HCT116 (cell line): Measurements from ENCODE around the gene SMCO4. TPM values are rescaled to one million over a fixed set of nuclear protein-coding genes. Genes with fewer than 3 reads are reported as not detected.

Experiments
- ATAC-seq: fragments of 200-7000 bp; cut with Tn5 transposase; 2 replicates; pipeline ENCODE4 v1.9.1; 2020; ENCODE audit warnings: mild to moderate bottlenecking, moderate library complexity
- BruUV-seq: library from RNA; stranded (reverse); fragments of 400-500 nt; replicated peaks from 2 replicates; lab custom pipeline; 2021; lab: Mats Ljungman, UMichigan
- CTCF ChIA-PET: fragments of 300-600 bp; sonication (Branson Sonifier 250); formaldehyde crosslinking; loops from one replicate; lab custom pipeline; 2021; ENCODE audit warnings: antibody characterized with exemption; lab: Charles Lee
- POLR2A ChIA-PET: fragments of 300-600, 350-600 bp; sonication (Branson Sonifier 250); formaldehyde crosslinking; loops from one replicate; lab custom pipeline; 2021; ENCODE audit warnings: antibody characterized with exemption; lab: Charles Lee
- RAD21 ChIA-PET, 2 experiments: fragments of 300-600 bp; sonication (Branson Sonifier 250); formaldehyde crosslinking; loops; one replicate each; lab custom pipeline; 2023; ENCODE audit warnings: low total read pairs in 2 of 2; ENCODE audit not compliant: uncharacterized antibody in 2 of 2, unreplicated experiment in 2 of 2, low non-redundant PET in 1 of 2; lab: Charles Lee
- DNase-seq: peaks from one replicate; pipeline ENCODE4 v3.0.0-alpha.2; 2010; ENCODE audit warnings: low read depth, low spot score
- H2AFZ ChIP-seq: fragments of 200-600 bp; shearing (Covaris generic), sonication (generic); 2 replicates; pipeline ENCODE4 v1.6.1; 2017; ENCODE audit warnings: low read depth, mixed run types, mixed read lengths, antibody characterized with exemption, low read length; ENCODE audit not compliant: poor library complexity, severe bottlenecking
- H3K27ac ChIP-seq: 2 replicates; pipeline ENCODE4 v1.5.1; 2012; ENCODE audit warnings: low read depth, low read length
- H3K27me3 ChIP-seq: fragments of 200-600 bp; sonication (generic); 2 replicates; pipeline ENCODE4 v1.6.1; 2016; ENCODE audit warnings: mixed run types, low read length, mixed read lengths; ENCODE audit not compliant: insufficient read depth
- H3K36me3 ChIP-seq, 2 experiments: fragments of 200-500 bp in 1 of 2; fragments of 200-600 bp in 1 of 2; sonication (Bioruptor generic) in 1 of 2; sonication (generic) in 1 of 2; 2 replicates each; pipeline versions ENCODE4 v1.5.1 to v1.6.1; 2014 to 2016; ENCODE audit warnings: low read length in 2 of 2, inconsistent platforms in 1 of 2, mixed read lengths in 1 of 2, mixed run types in 1 of 2; ENCODE audit not compliant: insufficient read depth in 2 of 2, control insufficient read depth in 1 of 2
- H3K4me1 ChIP-seq, 2 experiments: fragments of 200-600 bp in 1 of 2; sonication (generic) in 1 of 2; 2 replicates each; pipeline versions ENCODE4 v1.5.1 to v1.6.1; 2012 to 2017; ENCODE audit warnings: low read length in 2 of 2, inconsistent platforms in 1 of 2, mild to moderate bottlenecking in 1 of 2, mixed read lengths in 1 of 2, mixed run types in 1 of 2, moderate library complexity in 1 of 2; ENCODE audit not compliant: insufficient read depth in 2 of 2, control insufficient read depth in 1 of 2
- H3K4me2 ChIP-seq: fragments of 200-600 bp; sonication (generic); 2 replicates; pipeline ENCODE4 v1.6.1; 2017; ENCODE audit warnings: mixed run types, low read length, mixed read lengths
- H3K4me3 ChIP-seq, 2 experiments: fragments of 200-600 bp in 1 of 2; sonication (generic) in 1 of 2; replicated peaks in 1 of 2; 2 replicates each; pipeline ENCODE4 v1.5.1; 2011 to 2016; ENCODE audit warnings: low read length in 2 of 2, control low read depth in 1 of 2, low read depth in 1 of 2, mild to moderate bottlenecking in 1 of 2, mixed read lengths in 1 of 2, mixed run types in 1 of 2
- H3K79me2 ChIP-seq: fragments of 200-600 bp; sonication (generic); 2 replicates; pipeline ENCODE4 v1.6.1; 2017; ENCODE audit warnings: mild to moderate bottlenecking, mixed run types, low read length, moderate library complexity, mixed read lengths; ENCODE audit not compliant: insufficient read depth
- H3K9ac ChIP-seq: fragments of 200-600 bp; sonication (generic); 2 replicates; pipeline ENCODE4 v1.6.1; 2016; ENCODE audit warnings: low read length, mixed read lengths
- H3K9me2 ChIP-seq: fragments of 200-600 bp; sonication (generic), shearing (Covaris generic); 2 replicates; pipeline ENCODE4 v1.6.1; 2017; ENCODE audit warnings: mixed run types, mild to moderate bottlenecking, moderate library complexity; ENCODE audit not compliant: insufficient read depth
- H3K9me3 ChIP-seq, 2 experiments: fragments of 200-500 bp in 1 of 2; fragments of 200-600 bp in 1 of 2; sonication (Bioruptor generic) in 1 of 2; sonication (generic) in 1 of 2; 2 replicates each; pipeline ENCODE4 v1.6.1; 2014 to 2017; ENCODE audit warnings: low read length in 2 of 2, mixed read lengths in 2 of 2, inconsistent platforms in 1 of 2, low read depth in 1 of 2, mild to moderate bottlenecking in 1 of 2, mixed run types in 1 of 2, moderate library complexity in 1 of 2; ENCODE audit not compliant: control insufficient read depth in 1 of 2, insufficient read depth in 1 of 2
- H4K20me1 ChIP-seq: fragments of 200-600 bp; sonication (generic), shearing (Covaris generic); 2 replicates; pipeline ENCODE4 v1.6.1; 2017; ENCODE audit warnings: mixed run types, mild to moderate bottlenecking, moderate library complexity; ENCODE audit not compliant: insufficient read depth
- CBX3 ChIP-seq: IDR thresholded peaks from 2 replicates; pipeline ENCODE4 v1.6.1; 2012; ENCODE audit warnings: low read depth
- CEBPB ChIP-seq: IDR thresholded peaks from 2 replicates; pipeline ENCODE4 v1.6.1; 2012; ENCODE audit warnings: low read depth
- CTCF ChIP-seq, 3 experiments: fragments of 200-600 bp in 1 of 3; sonication (generic) in 1 of 3; IDR thresholded peaks in 2 of 3; conservative IDR thresholded peaks in 1 of 3; 2 replicates each; pipeline ENCODE4 v1.5.1; 2012 to 2017; ENCODE audit warnings: low read depth in 2 of 3, low read length in 2 of 3, antibody characterized with exemption in 1 of 3, borderline replicate concordance in 1 of 3, control low read depth in 1 of 3, mild to moderate bottlenecking in 1 of 3, mixed read lengths in 1 of 3, mixed run types in 1 of 3, moderate library complexity in 1 of 3; ENCODE audit not compliant: insufficient read depth in 1 of 3
- EZH2 ChIP-seq: fragments of 200-600 bp; sonication (generic); IDR thresholded peaks from 2 replicates; pipeline ENCODE4 v1.6.1; 2017; ENCODE audit warnings: antibody characterized with exemption, mixed run types
- FOSL1 ChIP-seq: IDR thresholded peaks from 2 replicates; pipeline ENCODE4 v1.6.1; 2012; ENCODE audit warnings: low read depth
- MAX ChIP-seq: IDR thresholded peaks from 2 replicates; pipeline ENCODE4 v1.6.1; 2012
- RAD21 ChIP-seq: IDR thresholded peaks from 2 replicates; pipeline ENCODE4 v1.6.1; 2012; ENCODE audit warnings: low read depth, mild to moderate bottlenecking
- REST ChIP-seq: IDR thresholded peaks from 2 replicates; pipeline ENCODE4 v1.6.1; 2012; ENCODE audit warnings: low read depth
- SIN3A ChIP-seq: IDR thresholded peaks from 2 replicates; pipeline ENCODE4 v1.6.1; 2012; ENCODE audit warnings: low read depth
- SP1 ChIP-seq: IDR thresholded peaks from 2 replicates; pipeline ENCODE4 v1.6.1; 2012; ENCODE audit warnings: low read depth
- SRF ChIP-seq: IDR thresholded peaks from 2 replicates; pipeline ENCODE4 v1.6.1; 2012; ENCODE audit warnings: low read depth
- ZBTB33 ChIP-seq: IDR thresholded peaks from 2 replicates; pipeline ENCODE4 v1.6.1; 2011; ENCODE audit warnings: mild to moderate bottlenecking, low read length, moderate library complexity; ENCODE audit not compliant: insufficient replicate concordance; ENCODE audit errors: extremely low read depth
- ZFX ChIP-seq: fragments of 450-650 bp; IDR thresholded peaks from 2 replicates; pipeline ENCODE4 v1.6.1; 2017
- ZNF274 ChIP-seq: fragments of 200-500 bp; sonication (Bioruptor generic); IDR thresholded peaks from 2 replicates; pipeline ENCODE4 v1.6.1; 2014; ENCODE audit warnings: mild to moderate bottlenecking, low read depth, low read length, inconsistent platforms
- intact Hi-C: fragments of 100-400 bp; cut with micrococcal nuclease; formaldehyde crosslinking; loops from 2 replicates; pipeline ENCODE4 v1.10.0; 2022
- total RNA-seq: library from RNA; stranded (reverse); gene quantifications from one replicate; pipeline ENCODE4 v1.2.1, GENCODE V29; 2021; ENCODE audit not compliant: unreplicated experiment

SMCO4 gene
- total RNA-seq, 1 experiment from 2014 or later = 23.1 TPM

- Histone ChIP-seq H3K9me3 (no peaks in the 10 kb centered on the region), H3K4me3 (no peak overlapping the region), H3K27me3 (no peaks in the 10 kb centered on the region), H3K4me2 (no peak overlapping the region), H3K4me1 (peaks cover 0 to 7% of the 10 kb centered on the region in 2 experiments; a peak in 1 of 4 replicates), H3K9me2 (no peaks in the 10 kb centered on the region), H3K9ac (no peak overlapping the region), H2AFZ (no peak overlapping the region), H3K27ac (no peak overlapping the region), H4K20me1 (no peaks in the 10 kb centered on the region), H3K79me2 (no peaks in the 10 kb centered on the region), H3K36me3 (no peaks in the 10 kb centered on the region)
- ATAC-seq (no peak), DNase-seq (no peak)
- ChIA-PET CTCF (no interaction called here), RAD21 (no interaction called here), POLR2A (no interaction called here)
- BruUV-seq = no TSS peak
- TF ChIP-seq MAX = no peak
- no peak for TF ChIP-seq EZH2
- TF ChIP-seq ZBTB33 = no peak
- intact Hi-C loops = no loop called here
Observed at GRCh38 chr11:93567401-93567895, 24.3 kb upstream of the SMCO4 start.

- RAD21 ChIA-PET = no interaction called here
- no peak for TF ChIP-seq ZNF274
- TF ChIP-seq CEBPB = no peak
- TF ChIP-seq CBX3 = no peak
- TF ChIP-seq SRF = no peak
- no peak for TF ChIP-seq REST
- no peak for TF ChIP-seq RAD21
- TF ChIP-seq CTCF (IDR thresholded peaks at IDR 0.05 in 2 of 3, conservative IDR thresholded peaks at IDR 0.05 in 1 of 3; ENCODE audit: borderline replicate concordance in 1 of 3, insufficient read depth in 1 of 3, low read depth in 2 of 3, low read length in 2 of 3) = no peak
- no peak for TF ChIP-seq SIN3A
- no peak for TF ChIP-seq SP1
- no peak for TF ChIP-seq ZFX
- no peak for TF ChIP-seq FOSL1
Observed at GRCh38 chr11:93564895-93565294, 21.7 kb upstream of the SMCO4 start.

More at GRCh38 chr11:93564895-93565294, 21.7 kb upstream of the SMCO4 start:
- CTCF ChIA-PET = no interaction called here
- Histone ChIP-seq H2AFZ (no peak overlapping the region), H3K9me2 (no peaks in the 10 kb centered on the region), H4K20me1 (no peaks in the 10 kb centered on the region), H3K4me1 (no peaks in the 10 kb centered on the region), H3K79me2 (no peaks in the 10 kb centered on the region), H3K9ac (no peak overlapping the region), H3K27ac (no peak overlapping the region), H3K4me3 (no peak overlapping the region), H3K9me3 (no peaks in the 10 kb centered on the region), H3K36me3 (no peaks in the 10 kb centered on the region), H3K4me2 (no peak overlapping the region), H3K27me3 (no peaks in the 10 kb centered on the region)
- intact Hi-C loops = no loop called here
- no peak for ATAC-seq
- BruUV-seq = no TSS peak
- POLR2A ChIA-PET = no interaction called here
- no peak for DNase-seq
